Body of pancreas (tissue), 4 donors: ENCODE measurements around the gene TTLL5. TPM values are rescaled to one million over a fixed set of nuclear protein-coding genes. Genes with fewer than 3 reads are reported as not detected.
A peak's percentile ranks its signal among the peaks of the same experiment; 100 is the strongest.

Experiments used
- ATAC-seq: fragments of 150-250 bp; one replicate; pipeline ENCODE4 v1.9.1; 2016
- DNase-seq, 4 donors: peaks; one replicate each; pipeline ENCODE4 v3.0.0-alpha.2; 2019
- H3K27ac ChIP-seq, 4 donors: fragments of 200-600 bp; sonication (generic); 1 replicate in 3 of 4; 2 replicates in 1 of 4; pipeline versions ENCODE4 v1.5.1 to v1.6.1; 2016 to 2019; ENCODE audit warnings: mild to moderate bottlenecking in 1 of 4, mixed read lengths in 1 of 4, moderate library complexity in 1 of 4
- H3K27me3 ChIP-seq, 2 donors: fragments of 200-600 bp; sonication (generic); one replicate each; pipeline ENCODE4 v1.6.0; 2016; ENCODE audit warnings: mild to moderate bottlenecking in 1 of 2
- H3K36me3 ChIP-seq, 2 donors: fragments of 200-600 bp; sonication (generic); replicated peaks in 1 of 2; 2 replicates each; pipeline ENCODE4 v1.5.1; 2016; ENCODE audit warnings: low read depth in 2 of 2; ENCODE audit not compliant: insufficient read depth in 1 of 2
- H3K4me1 ChIP-seq: fragments of 200-600 bp; sonication (generic); one replicate; pipeline ENCODE4 v1.6.0; 2016
- H3K4me3 ChIP-seq, 2 donors: fragments of 200-600 bp; sonication (generic); 1 replicate in 1 of 2; 2 replicates in 1 of 2; pipeline ENCODE4 v1.5.1; 2016 to 2019
- H3K9me3 ChIP-seq, 3 donors: fragments of 200-600 bp; sonication (generic); 1 replicate in 2 of 3; 2 replicates in 1 of 3; pipeline ENCODE4 v1.5.1; 2016
- CTCF ChIP-seq, 7 experiments: fragments of 450-650 bp in 4 of 7; fragments of 200-600 bp in 3 of 7; sonication (generic) in 3 of 7; IDR thresholded peaks; one replicate each; pipeline ENCODE4 v1.5.1; 2016 to 2019; ENCODE audit warnings: antibody characterized with exemption in 7 of 7
- POLR2A ChIP-seq, 3 donors: fragments of 450-650 bp; IDR thresholded peaks; one replicate each; pipeline ENCODE4 v1.6.1; 2016; ENCODE audit warnings: antibody characterized with exemption in 3 of 3, mild to moderate bottlenecking in 2 of 3
- WGBS, 2 donors: methylation state at CpG; one replicate each; pipeline ENCODE4 v1.1.5; 2017; 5-methylcytosine and 5-hydroxymethylcytosine counted together
- intact Hi-C: fragments of 100-400 bp; cut with DNase I; formaldehyde crosslinking; loops from one replicate; pipeline ENCODE4 v1.15.1; 2023
- total RNA-seq, 2 donors: library from RNA; depleted of rRNA; stranded (reverse); fragments of >200 nt; gene quantifications; one replicate each; pipeline ENCODE4 v1.1.0, GENCODE V29; 2016

The TTLL5 gene
- 10 to 100 TPM; 21.0 to 21.8 TPM for total RNA-seq

GRCh38 chr14:75660630-75661498 lies at the start of gene TTLL5, which contains the start of gene ERG28:
Gene TTLL5 (plus strand): TSS chr14:75661246. CDS start chr14:75663150, 1,904 bp downstream.
Gene ERG28 (minus strand): TSS chr14:75660876. CDS start chr14:75657502, 3,374 bp downstream.
- H3K4me3 ChIP-seq: peak within 1 kb of the TSS; percentile 83 to 88
- DNase-seq: peak; percentile 98 to 99 (median 98)
- peak; percentile 97 for ATAC-seq
- no peaks in the 10 kb centered on the region for H3K27me3 ChIP-seq
- 0% methylated on average over 36 to 60 of the region's 60 CpGs for WGBS, 2 donors
- H3K9me3 ChIP-seq: no peaks in the 10 kb centered on the region
- TF ChIP-seq CTCF (IDR thresholded peaks at IDR 0.05): no peak
- TF ChIP-seq POLR2A (IDR thresholded peaks at IDR 0.05): peak; percentile 54 to 91 (median 88)
- intact Hi-C loops: no loop called here
- H3K27ac ChIP-seq: peak within 1 kb of the TSS; percentile 74 to 92 (median 82)
- no peaks in the 10 kb centered on the region for H3K36me3 ChIP-seq
- H3K4me1 ChIP-seq: peaks cover 23% of the 10 kb centered on the region

GRCh38 chr14:75612157-75612556 lies 48.9 kb upstream of the TTLL5 start:
- H3K27ac ChIP-seq: no peak overlapping the region
- H3K9me3 ChIP-seq: no peaks in the 10 kb centered on the region
- TF ChIP-seq POLR2A (IDR thresholded peaks at IDR 0.05) (no peak), CTCF (IDR thresholded peaks at IDR 0.05) (no peak)
- intact Hi-C loops: no loop called here
- DNase-seq (no peak), ATAC-seq (no peak)
- no peaks in the 10 kb centered on the region for H3K4me1 ChIP-seq
- H3K27me3 ChIP-seq: no peaks in the 10 kb centered on the region
- no peak overlapping the region for H3K4me3 ChIP-seq
- WGBS, 2 donors: 75% methylated on average over 4 of the region's 4 CpGs
- H3K36me3 ChIP-seq: no peaks in the 10 kb centered on the region

- Histone ChIP-seq H3K4me1 (no peaks in the 10 kb centered on the region), H3K27me3 (no peaks in the 10 kb centered on the region), H3K4me3 (no peak overlapping the region), H3K27ac (peak overlapping the region in 1 of 4 donors; percentile 57), H3K9me3 (no peaks in the 10 kb centered on the region), H3K36me3 (no peaks in the 10 kb centered on the region)
- DNase-seq: peak in 1 of 4 donors; percentile 33
- no peak for ATAC-seq
- intact Hi-C loops: no loop called here
- 53 to 57% methylated on average over 4 of the region's 4 CpGs for WGBS, 2 donors
- TF ChIP-seq POLR2A (IDR thresholded peaks at IDR 0.05): no peak
- no peak for TF ChIP-seq CTCF (IDR thresholded peaks at IDR 0.05)
Measured at GRCh38 chr14:75614179-75614578, 46.9 kb upstream of the TTLL5 start.

- Histone ChIP-seq H3K4me3 (no peak overlapping the region), H3K4me1 (no peaks in the 10 kb centered on the region), H3K27me3 (no peaks in the 10 kb centered on the region), H3K36me3 (no peaks in the 10 kb centered on the region), H3K9me3 (no peaks in the 10 kb centered on the region), H3K27ac (peak overlapping the region in 1 of 4 donors; percentile 57)
- TF ChIP-seq CTCF (IDR thresholded peaks at IDR 0.05) (no peak), POLR2A (IDR thresholded peaks at IDR 0.05) (no peak)
- peak in 1 of 4 donors; percentile 62 for DNase-seq
- intact Hi-C loops: no loop called here
- 60 to 78% methylated on average over 4 of the region's 4 CpGs for WGBS, 2 donors
- no peak for ATAC-seq
Measured at GRCh38 chr14:75615200-75615599, 45.8 kb upstream of the TTLL5 start.
